OCI-LY3 (cell line): ENCODE measurements around the gene GNPDA1.

Experiments used
- H2AFZ ChIP-seq: fragments of 200-600, 300-600 bp; shearing (Covaris generic); 2 replicates; pipeline ENCODE4 v1.6.0; 2014; ENCODE audit warnings: antibody characterized with exemption, low read depth, low read length
- H3K27ac ChIP-seq: fragments of 200-600, 300-600 bp; sonication (generic); 2 replicates; pipeline ENCODE4 v1.5.1; 2014; ENCODE audit warnings: mild to moderate bottlenecking, low read length, moderate library complexity, mixed read lengths
- H3K27me3 ChIP-seq: fragments of 200-600, 300-600 bp; sonication (generic); 2 replicates; pipeline ENCODE4 v1.6.1; 2014; ENCODE audit warnings: low read depth, low read length, mixed read lengths
- H3K36me3 ChIP-seq: fragments of 200-600, 300-600 bp; sonication (generic); replicated peaks from 2 replicates; pipeline ENCODE3; 2014; ENCODE audit warnings: low read depth, low read length, mixed read lengths
- H3K4me1 ChIP-seq: fragments of 300-600, 200-600 bp; sonication (generic); 2 replicates; pipeline ENCODE4 v1.6.1; 2014; ENCODE audit warnings: low read length, mixed read lengths
- H3K4me2 ChIP-seq: fragments of 200-600, 300-600 bp; sonication (generic); 2 replicates; pipeline ENCODE4 v1.6.1; 2014; ENCODE audit warnings: low read length, mixed read lengths
- H3K4me3 ChIP-seq: fragments of 300-600, 200-600 bp; sonication (generic); 2 replicates; pipeline ENCODE4 v1.5.1; 2014; ENCODE audit warnings: antibody characterized with exemption, mild to moderate bottlenecking, low read length, moderate library complexity
- H3K79me2 ChIP-seq: fragments of 300-600, 200-600 bp; shearing (Covaris generic); 2 replicates; pipeline ENCODE4 v1.6.1; 2014; ENCODE audit warnings: mild to moderate bottlenecking, low read length, mixed read lengths
- H3K9ac ChIP-seq: fragments of 300-600, 200-600 bp; shearing (Covaris generic); 2 replicates; pipeline ENCODE4 v1.6.0; 2014; ENCODE audit warnings: mild to moderate bottlenecking, low read length, moderate library complexity
- H3K9me3 ChIP-seq: fragments of 200-600, 300-600 bp; shearing (Covaris generic); 2 replicates; pipeline ENCODE4 v1.6.1; 2014; ENCODE audit warnings: low read length, mixed read lengths; ENCODE audit not compliant: insufficient read depth
- H4K20me1 ChIP-seq: fragments of 200-600, 300-600 bp; sonication (generic); 2 replicates; pipeline ENCODE4 v1.6.1; 2016; ENCODE audit warnings: low read length, mixed read lengths; ENCODE audit not compliant: insufficient read depth
- CTCF ChIP-seq: fragments of 200-600, 300-600 bp; sonication (generic); IDR thresholded peaks from 2 replicates; pipeline ENCODE4 v1.5.1; 2014; ENCODE audit warnings: antibody characterized with exemption, low read length, low read depth
- EZH2phosphoT487 ChIP-seq: fragments of 200-600 bp; shearing (Covaris generic); IDR thresholded peaks from 2 replicates; pipeline ENCODE4 v1.6.1; 2018; ENCODE audit warnings: antibody characterized with exemption, mixed run types, low read depth

The GNPDA1 gene

GRCh38 chr5:141989720-141990119, 23.1 kb downstream of the GNPDA1 start:
- Histone ChIP-seq H3K4me2 (no peak overlapping the region), H2AFZ (no peak overlapping the region), H3K79me2 (no peaks in the 10 kb centered on the region), H3K4me1 (no peaks in the 10 kb centered on the region), H3K9me3 (no peaks in the 10 kb centered on the region), H3K27ac (no peak overlapping the region), H3K27me3 (no peaks in the 10 kb centered on the region), H3K4me3 (no peak overlapping the region), H4K20me1 (no peaks in the 10 kb centered on the region), H3K9ac (no peak overlapping the region), H3K36me3 (peaks cover 23% of the 10 kb centered on the region)
- TF ChIP-seq EZH2phosphoT487 = no peak
- no peak for TF ChIP-seq CTCF

GRCh38 chr5:141986072-141986471, 26.8 kb downstream of the GNPDA1 start:
- H3K9ac ChIP-seq = no peak overlapping the region
- no peaks in the 10 kb centered on the region for H3K27me3 ChIP-seq
- no peak overlapping the region for H3K27ac ChIP-seq
- H3K4me1 ChIP-seq = no peaks in the 10 kb centered on the region
- no peaks in the 10 kb centered on the region for H4K20me1 ChIP-seq
- H3K4me2 ChIP-seq = no peak overlapping the region
- no peaks in the 10 kb centered on the region for H3K9me3 ChIP-seq
- H3K36me3 ChIP-seq = peaks cover 16% of the 10 kb centered on the region
- TF ChIP-seq CTCF (no peak), EZH2phosphoT487 (no peak)
- H3K79me2 ChIP-seq = no peaks in the 10 kb centered on the region
- H3K4me3 ChIP-seq = no peak overlapping the region
- H2AFZ ChIP-seq = no peak overlapping the region

- TF ChIP-seq CTCF = no peak
- peaks cover 26% of the 10 kb centered on the region for H3K36me3 ChIP-seq
Measured at GRCh38 chr5:141982626-141983025, 30.2 kb downstream of the GNPDA1 start.

GRCh38 chr5:141978389-141978788, 34.4 kb downstream of the GNPDA1 start:
- Histone ChIP-seq H3K36me3 (peaks cover 33% of the 10 kb centered on the region), H3K27ac (no peak overlapping the region), H3K27me3 (no peaks in the 10 kb centered on the region), H4K20me1 (no peaks in the 10 kb centered on the region), H3K9ac (no peak overlapping the region), H3K79me2 (no peaks in the 10 kb centered on the region), H3K9me3 (no peaks in the 10 kb centered on the region), H3K4me3 (no peak overlapping the region), H3K4me2 (no peak overlapping the region), H3K4me1 (no peaks in the 10 kb centered on the region), H2AFZ (no peak overlapping the region)
- no peak for TF ChIP-seq EZH2phosphoT487
- TF ChIP-seq CTCF = no peak

More at GRCh38 chr5:141982626-141983025, 30.2 kb downstream of the GNPDA1 start:
- no peak overlapping the region for H3K4me2 ChIP-seq
- H3K79me2 ChIP-seq = no peaks in the 10 kb centered on the region
- H3K27ac ChIP-seq = no peak overlapping the region
- no peaks in the 10 kb centered on the region for H3K4me1 ChIP-seq
- no peak overlapping the region for H3K9ac ChIP-seq
- no peak overlapping the region for H2AFZ ChIP-seq
- no peaks in the 10 kb centered on the region for H3K27me3 ChIP-seq
- no peaks in the 10 kb centered on the region for H4K20me1 ChIP-seq
- H3K4me3 ChIP-seq = no peak overlapping the region
- no peaks in the 10 kb centered on the region for H3K9me3 ChIP-seq
